HG02884 (cell line): ENCODE results near the gene AZU1.

Experiments used
- ATAC-seq: cut with Tn5 transposase; IDR thresholded peaks from one replicate; pipeline ENCODE4 v1.9.1; 2021; ENCODE audit warnings: mild to moderate bottlenecking, moderate library complexity; ENCODE audit not compliant: unreplicated experiment

Gene AZU1

DNA sequence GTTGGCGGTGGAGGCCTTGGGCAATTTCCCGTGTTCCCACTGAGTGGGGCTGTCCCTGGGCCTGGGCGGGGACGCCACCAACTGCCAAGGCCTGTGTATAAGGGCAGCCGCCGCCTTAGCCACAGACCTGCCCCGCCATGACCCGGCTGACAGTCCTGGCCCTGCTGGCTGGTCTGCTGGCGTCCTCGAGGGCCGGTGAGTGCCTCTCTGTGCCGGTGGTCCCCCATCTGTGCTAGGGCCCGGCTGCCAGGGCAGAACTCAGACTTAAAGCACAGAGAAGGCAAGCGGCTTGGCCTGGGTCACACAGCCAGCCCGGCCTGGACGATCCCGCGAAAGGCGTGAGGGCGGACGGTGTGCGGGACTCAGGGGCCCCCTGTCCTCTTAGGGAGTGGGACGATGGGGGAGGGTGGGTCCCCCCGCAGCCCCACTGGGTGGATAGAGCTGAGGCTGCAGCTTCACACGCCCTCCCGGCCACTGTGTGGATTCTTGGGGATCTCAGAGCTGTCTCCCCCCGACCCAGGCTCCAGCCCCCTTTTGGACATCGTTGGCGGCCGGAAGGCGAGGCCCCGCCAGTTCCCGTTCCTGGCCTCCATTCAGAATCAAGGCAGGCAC is at the start of gene AZU1:
Gene AZU1 (plus strand): TSS at position 128 of the 612 bp plus-strand sequence. CDS start 10 bp downstream, at position 138.
- no peak for ATAC-seq

DNA sequence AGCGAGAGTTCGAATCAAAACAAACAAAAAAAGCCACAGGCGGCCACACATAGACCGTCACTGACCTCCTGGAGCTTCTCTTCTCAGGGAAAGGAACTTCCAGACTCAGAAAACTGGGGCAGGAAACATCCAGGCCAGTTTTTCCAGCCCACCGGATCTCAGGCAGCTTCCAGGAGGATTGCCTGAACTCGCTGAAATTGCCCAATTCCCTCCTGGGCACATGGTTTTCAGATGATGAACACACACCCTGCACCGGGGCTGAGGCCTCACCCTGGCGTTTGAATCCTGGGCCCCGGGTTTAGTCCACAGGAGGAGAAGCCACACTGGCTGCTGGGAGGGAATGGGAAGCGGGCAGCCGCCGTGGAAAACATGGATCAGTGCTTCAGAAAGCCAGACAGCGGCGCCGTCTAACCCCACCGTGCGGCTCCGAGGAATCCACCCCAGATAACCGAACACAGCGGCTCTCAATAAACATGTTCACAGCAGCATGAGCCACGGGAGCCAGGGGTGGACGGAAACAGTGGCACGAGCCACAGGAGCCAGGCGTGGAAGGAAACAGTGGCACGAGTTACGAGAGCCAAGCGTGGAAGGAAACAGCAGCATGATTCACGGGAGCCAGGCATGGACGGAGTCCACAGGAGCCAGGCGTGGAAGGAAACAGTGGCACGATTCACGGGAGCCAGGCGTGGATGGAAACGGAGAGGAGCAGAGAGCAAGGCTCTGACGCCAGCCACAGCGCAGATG is 48.6 kb upstream of the AZU1 start:
- ATAC-seq = no peak

DNA sequence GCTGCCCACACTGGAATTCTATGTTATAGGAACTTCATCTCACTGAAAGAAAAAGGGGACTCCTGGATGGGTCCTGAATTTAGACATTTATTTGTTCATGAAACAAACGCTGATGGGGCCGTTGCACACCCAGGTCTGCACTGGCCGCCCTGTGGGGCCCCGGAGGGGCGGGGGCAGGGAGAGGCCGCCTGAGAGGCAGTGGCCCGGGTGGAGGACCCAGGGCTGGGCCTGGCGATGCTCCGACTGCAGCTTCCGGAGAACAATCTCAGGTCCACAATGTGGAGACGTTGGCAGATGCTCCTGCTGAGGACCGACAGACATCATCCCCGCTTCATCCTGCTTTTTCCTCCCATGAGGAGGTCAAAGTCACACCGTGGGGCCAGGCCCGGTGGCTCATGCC is 46.7 kb upstream of the AZU1 start:
- no peak for ATAC-seq

GRCh38 chr19:781800-782184 is 45.8 kb upstream of the AZU1 start:
- no peak for ATAC-seq

GRCh38 chr19:782185-782877 is 45.3 kb upstream of the AZU1 start:
- ATAC-seq = no peak

- ATAC-seq = no peak
Measured at GRCh38 chr19:782878-783668, 44.6 kb upstream of the AZU1 start.

- ATAC-seq = no peak
Measured at GRCh38 chr19:784541-784940, 43.1 kb upstream of the AZU1 start.

DNA sequence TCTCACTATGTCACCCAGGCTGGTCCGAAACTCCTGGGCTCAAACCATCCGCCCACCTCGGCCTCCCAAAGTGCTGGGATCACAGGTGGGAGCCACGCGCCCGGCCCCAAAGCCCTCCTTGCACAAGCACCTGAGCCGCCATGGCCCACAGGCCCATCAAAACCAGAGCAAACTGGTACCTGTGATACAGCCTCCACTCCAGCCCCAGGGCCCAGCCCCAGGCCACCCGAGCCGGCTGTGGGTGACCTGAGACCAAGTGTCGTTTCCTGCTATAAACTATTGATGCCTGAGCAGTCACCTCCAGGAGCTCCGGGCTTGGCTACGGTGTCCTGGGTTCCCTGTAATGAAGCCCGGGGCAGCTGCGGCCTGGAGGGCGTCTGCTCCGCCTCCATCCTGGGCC is 40.1 kb upstream of the AZU1 start:
- no peak for ATAC-seq

DNA sequence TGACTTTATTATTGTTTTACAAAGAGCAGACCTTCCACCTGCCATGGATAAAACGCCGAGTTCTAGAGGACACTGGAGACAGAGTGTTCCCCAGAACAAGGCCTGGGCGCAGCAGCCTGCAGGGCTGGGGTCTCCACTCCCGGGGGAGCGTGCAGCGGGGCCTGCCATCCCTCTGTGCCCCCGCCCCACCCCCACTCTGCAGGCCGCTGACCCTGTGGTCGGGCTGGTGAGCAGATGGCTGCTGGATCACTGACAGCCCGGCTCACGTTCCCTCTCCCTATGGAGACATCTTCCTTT is 39.0 kb upstream of the AZU1 start:
- ATAC-seq = no peak

DNA sequence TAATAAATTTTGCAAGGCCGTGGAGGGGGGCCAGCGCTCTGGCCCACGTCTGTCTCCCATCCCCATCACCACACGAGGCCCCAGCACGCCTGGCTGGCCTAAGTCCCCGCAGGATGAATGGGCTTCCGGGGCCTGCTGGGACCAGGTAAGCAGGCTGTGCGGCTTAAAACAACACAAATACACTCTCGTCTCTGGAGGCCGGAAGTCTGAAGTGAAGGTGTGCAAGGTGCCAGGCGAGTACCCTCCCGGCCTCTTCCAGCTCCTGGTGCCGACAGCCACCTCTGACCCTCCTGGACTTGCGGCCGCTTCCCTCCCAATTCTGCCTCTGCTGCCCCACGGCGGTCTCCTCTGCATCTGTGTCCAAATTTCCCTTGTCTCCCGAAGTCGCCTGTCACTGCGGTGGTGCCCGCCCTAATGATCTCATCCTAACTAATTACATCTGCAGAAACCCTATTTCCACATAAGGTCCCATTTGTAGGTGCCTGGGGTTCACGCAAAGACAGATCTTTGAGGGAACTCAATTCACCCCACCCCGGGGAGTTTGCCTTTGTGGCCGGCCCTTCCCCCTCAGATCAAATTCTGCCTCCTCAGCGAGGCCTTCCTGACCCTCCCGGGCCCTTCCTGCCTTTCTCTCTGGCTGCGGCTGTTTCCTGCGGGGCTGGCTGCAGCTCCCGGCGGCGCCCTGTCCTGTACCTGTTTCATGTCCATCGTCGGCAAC is 38.5 kb upstream of the AZU1 start:
- ATAC-seq = no peak

GRCh38 chr19:789701-790060 is 38.0 kb upstream of the AZU1 start:
- ATAC-seq = no peak

DNA sequence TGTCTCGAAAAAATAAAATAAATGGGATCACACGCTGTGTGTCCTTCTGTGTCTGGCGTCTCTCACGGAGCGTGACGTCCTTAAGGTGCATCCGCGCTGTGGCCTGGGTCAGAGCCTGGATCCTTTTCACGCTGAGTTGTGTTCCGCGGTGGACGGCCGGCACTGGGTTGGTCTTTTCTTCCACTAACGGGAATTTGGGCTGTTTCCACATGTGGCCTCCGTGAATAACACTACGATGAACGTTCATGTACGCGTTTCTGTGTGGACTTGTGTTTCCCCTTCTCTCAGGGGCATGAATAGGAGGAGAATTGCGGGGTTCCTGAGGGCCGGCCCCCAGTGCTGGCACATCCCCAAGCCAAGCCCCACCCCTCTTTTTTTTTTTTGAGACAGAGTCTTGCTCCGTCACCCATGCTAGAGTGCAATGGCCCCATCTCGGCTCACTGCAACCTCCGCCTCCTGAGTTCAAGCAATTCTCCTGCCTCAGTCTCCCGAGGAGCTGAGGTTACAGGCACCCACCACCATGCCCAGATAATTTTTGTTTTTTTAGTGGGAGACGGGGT is 36.5 kb upstream of the AZU1 start:
- ATAC-seq = no peak

GRCh38 chr19:791567-792305 is 35.9 kb upstream of the AZU1 start:
- ATAC-seq = no peak

GRCh38 chr19:792306-792885 is 35.2 kb upstream of the AZU1 start:
- ATAC-seq = no peak

DNA sequence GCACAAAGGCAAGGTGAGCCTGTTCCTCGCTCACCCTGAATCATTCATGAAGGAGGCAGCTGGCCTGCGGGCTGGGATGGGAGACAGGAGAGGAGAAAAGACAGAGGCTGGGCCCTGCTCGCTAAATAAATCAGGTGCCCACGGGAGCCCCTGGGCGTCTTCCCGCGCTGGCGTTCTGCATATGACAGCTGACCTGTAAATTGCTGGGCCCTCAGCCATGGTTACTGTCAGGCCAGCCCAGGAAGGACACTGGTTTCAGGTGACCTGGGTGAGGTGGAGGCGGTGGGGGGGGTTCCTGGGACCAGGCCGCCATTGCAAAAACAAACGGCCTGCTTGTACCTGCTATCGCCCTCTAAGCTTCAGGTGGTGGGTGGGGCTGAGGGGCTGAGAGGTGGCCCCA is 33.8 kb upstream of the AZU1 start:
- no peak for ATAC-seq

DNA sequence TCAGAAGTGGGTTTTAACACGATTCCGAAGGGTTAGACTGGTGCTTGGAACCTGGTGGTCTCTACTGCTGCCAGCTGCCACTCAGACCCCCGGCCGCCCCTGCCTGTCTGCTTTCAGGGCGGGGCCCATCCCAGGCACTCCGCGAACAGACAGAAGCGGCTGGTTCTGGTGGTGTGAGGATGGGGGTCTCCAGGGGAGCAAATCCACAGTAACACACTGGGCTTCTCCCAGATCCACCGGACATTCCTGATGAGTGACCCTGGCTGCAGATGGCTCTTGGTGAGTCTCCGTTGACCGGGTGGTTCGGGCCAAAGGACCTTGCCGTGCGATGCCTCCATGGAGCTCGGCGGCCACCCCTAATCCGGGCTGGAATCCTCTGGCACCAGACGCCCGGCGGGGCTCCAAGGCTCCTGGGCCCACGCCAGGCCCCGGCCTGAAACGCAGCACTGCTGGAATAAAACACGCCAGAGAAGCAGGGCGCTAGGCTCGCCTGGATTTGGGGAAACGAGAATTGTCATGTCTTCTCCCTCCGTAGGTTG is 32.5 kb upstream of the AZU1 start:
- no peak for ATAC-seq

GRCh38 chr19:795691-796581 is 31.7 kb upstream of the AZU1 start:
- ATAC-seq = no peak
